NCI-H2107 treated with DMSO at 0.1 percent for 48 hours (cell line): Measurements from ENCODE around the gene WEE1.
"Not testable (repeated sequence)": the region's sequence is repeated elsewhere in the genome, so short reads cannot be mapped to it uniquely, and the experiment has no call there.

Experiments
- DNase-seq: peaks from one replicate; lab custom pipeline; 2025; ENCODE audit not compliant: unreplicated experiment; lab: John Stamatoyannopoulos, UW

Gene WEE1

GRCh38 chr11:9573052-9573774 is at the start of gene WEE1:
TSS of gene WEE1 (plus strand) at chr11:9573670. CDS start at chr11:9573934, 264 bp downstream.
- DNase-seq: peak; percentile 94

- no peak for DNase-seq
Observed at GRCh38 chr11:9524001-9524400, 49.5 kb upstream of the WEE1 start.

- DNase-seq: no peak
Observed at GRCh38 chr11:9525116-9525515, 48.4 kb upstream of the WEE1 start.

- no peak for DNase-seq
Observed at GRCh38 chr11:9527481-9528135, 45.9 kb upstream of the WEE1 start.

GRCh38 chr11:9528136-9528501 is 45.4 kb upstream of the WEE1 start:
- no peak for DNase-seq

DNA sequence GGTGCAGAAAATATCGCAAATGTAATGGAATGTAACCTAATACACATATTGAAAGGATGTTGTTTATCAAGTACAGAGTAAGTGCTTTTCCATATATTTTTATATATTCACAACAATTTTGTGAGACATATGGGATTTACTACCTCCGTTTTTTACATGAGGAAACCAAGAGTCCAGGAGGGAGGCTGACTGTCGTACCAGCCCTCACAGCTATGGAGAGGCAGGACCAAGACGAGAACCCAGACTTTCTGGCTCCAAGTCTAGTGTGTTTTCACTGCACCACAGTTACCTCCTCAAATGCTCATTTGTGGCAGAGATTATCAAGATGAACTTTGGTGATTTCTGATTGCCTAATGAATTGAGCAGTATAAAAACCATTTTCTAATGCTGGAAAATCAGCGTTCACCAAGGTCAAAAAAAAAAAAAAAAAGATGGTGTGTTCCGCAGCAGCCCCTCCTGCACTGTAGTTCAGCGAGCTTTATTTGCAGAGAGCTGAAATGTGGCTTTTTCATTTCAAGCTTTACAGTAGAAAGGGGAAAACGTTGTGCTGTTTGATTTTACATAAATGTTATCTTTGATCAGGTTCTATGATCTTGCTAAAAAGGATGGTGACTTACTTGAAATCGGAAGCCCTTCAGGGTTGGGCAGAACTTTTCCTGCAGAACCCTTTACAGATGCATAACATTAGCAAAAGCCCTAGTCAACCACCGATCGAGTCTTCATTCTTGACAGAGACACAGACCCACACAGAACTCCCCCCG is 44.7 kb upstream of the WEE1 start:
- DNase-seq: no peak

GRCh38 chr11:9529334-9529650 is 44.2 kb upstream of the WEE1 start:
- DNase-seq: no peak

DNA sequence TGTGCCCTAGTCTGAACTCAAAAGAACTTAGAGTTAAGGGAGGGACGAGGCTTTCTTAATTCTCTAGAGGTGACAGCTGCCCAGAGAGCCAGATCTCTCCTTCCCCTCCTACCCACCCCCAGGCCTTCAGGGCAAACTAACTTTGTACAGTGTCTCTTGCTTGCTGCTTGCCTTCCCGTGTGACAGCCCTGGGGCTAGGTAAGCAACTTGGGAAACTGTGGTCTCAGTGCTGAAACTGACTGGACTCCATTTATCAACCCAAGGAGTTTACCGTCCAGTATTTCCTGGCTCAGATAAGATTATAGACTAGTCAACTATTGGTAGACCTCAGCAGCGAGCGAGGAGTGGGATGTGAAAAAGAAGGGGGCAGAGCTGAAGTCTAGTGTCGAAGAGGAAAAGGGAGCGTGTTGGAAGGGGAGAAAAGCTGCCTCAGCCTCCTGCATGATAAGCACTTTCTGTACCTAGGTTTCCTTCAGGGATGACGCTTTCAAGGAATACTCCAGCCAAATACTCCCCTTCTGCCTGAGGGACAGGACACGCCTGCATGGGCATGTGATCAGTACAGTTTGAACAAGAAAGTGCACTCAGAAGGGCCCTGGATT is 43.3 kb upstream of the WEE1 start:
- no peak for DNase-seq

DNA sequence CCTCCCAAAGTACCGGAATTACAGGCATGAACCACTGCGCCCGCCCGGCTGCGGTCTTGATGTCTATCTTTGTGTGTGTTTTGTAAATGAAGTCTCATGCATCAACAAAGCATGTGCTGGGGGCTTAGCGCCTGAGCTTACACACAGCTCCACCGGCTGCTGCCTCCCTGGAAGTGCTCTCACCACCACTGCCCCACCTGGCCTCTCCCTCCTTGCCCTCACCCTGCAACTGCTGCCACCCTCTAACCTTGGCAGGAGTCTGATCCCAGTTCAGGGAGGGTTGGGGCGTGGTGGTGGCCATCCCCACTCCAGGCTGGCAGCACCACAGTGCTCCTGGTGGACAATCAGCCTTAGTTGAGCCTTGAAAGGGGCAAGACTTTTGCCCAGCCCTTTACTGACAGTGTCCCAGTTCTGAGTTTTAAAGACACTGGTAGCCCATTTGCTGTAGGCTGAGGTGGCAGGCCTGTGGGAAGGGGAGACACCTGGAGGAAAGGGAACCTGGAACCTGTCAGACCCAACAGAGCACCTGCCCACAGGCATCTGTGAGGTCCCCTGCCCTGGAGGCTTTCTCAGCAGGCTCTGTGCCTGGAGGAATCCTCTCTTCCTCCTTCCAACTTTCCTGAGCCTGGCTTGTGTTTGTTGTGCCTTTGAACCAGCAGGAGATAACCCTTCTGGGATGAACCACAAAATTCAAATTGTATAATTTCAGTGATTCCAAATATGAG is 42.4 kb upstream of the WEE1 start:
- DNase-seq: no peak

DNA sequence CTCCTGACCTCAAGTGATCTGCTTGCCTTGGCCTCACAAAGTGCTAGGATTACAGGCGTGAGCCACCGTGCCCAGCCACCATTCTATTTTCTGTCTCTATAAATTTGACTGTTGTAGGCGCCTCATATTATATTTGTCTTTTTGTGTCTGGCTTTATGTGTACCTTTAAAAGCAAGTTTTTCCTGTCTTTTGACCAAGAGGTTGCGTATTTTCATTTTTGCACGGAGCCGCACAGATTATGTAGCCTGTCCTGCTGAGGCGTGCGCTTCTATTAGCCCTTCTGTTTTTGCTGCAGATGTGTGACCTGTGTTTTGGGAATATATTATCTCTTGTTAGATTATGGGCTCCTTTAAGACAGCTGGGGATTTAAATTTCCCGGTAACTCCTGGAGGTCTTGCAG is 40.4 kb upstream of the WEE1 start:
- DNase-seq: no peak

DNA sequence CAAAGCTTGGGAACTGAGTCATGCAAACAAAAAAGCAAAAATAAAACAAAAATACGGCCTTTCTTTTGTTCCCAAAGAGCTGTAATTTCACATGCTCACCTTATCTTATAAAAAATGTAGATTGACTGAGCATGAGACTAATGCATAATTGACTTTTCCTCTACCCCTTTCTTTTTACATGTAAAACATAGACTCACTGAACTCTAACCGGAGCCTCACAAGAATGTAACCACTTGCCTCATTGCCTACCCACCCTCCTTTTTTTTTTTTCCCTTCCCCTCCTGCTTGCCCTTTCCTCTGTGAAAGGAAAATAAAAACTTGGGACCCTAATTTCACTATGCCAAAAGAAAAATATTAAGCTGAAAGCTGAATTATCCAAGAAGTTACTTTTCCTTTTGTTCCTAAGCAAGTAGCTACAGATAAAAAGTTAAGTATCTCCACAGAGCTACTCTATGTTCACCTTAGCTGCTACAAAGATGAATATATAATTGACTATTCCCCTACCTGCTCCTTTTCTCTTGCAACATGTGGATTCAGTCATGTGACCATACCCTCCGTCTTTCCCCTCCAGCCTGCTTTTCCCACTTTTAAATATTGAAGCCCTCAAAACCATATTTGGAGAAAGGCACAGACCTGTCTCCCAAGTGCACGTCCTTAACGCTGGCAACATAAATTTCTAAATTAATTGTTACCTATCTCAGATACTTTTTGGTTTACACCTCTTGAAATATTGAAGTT is 39.6 kb upstream of the WEE1 start:
- DNase-seq: no peak

DNA sequence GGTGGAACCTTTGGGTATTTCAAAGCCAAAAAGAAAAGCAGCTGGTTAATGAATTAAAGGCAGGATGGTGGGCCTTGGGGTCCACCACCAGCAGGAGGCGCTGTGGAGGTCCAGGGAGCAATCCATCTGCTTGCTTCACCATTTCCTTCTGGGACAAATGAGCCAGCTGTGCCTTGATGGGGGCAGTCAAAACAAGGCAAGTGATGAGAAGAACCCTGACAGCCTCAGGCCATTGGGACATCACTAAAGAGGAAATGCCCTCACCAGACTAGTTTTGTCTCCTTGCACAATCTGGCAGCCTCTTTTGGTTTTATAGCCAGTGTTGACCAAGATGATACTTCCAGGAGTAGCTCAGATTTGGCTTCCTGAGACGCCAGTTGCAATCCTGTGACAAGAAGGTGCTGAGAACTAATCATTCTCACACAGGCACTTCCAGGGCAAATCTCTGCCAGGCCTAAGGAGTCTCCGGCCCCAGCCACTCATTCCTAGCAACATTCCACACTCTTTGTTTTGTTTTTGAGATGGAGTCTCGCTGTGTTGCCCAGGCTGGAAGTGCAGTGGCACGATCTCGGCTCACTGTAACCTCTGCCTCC is 38.2 kb upstream of the WEE1 start:
- DNase-seq: no peak

DNA sequence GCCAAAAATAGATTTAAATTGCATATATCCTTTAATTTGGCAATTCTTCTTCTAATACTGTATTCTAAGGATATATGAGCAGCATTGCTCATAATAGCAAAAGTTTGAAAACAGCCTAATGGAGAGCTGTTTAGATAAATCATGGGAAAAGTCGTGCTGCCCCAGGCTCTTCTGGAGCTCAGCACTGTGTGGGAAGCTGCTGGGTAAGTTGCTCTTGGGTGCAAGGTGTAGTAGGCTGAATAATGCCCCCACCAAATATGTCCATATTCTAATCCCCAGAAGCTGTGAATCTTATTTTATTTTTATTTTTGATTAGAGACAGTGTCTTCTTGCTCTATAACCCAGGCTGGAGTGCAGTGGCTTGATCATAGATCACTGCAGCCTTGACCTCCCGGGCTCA is 34.9 kb upstream of the WEE1 start:
- no peak for DNase-seq

DNA sequence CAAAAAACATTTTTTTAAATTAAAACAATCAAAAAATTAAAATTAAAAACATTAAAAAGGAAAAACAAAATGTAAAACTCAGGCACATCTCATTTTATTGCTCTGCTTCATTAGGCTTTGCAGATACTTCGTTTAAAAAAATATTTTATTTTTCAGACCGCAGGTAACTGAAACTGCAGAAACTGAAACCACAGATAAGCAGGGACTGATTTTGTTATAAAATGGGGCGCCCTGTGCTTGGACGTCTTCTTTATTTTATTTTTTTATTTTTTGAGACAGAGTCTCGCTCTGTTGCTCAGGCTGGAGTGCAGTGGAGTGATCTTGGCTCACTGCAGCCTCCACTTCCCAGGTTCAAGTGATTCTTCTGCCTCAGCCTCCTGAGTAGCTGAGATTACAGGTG is 24.3 kb upstream of the WEE1 start:
- not testable (repeated sequence) for DNase-seq

GRCh38 chr11:9550191-9550628 is 23.3 kb upstream of the WEE1 start:
- no peak for DNase-seq

GRCh38 chr11:9561279-9561982 is 12.0 kb upstream of the WEE1 start:
- no peak for DNase-seq

DNA sequence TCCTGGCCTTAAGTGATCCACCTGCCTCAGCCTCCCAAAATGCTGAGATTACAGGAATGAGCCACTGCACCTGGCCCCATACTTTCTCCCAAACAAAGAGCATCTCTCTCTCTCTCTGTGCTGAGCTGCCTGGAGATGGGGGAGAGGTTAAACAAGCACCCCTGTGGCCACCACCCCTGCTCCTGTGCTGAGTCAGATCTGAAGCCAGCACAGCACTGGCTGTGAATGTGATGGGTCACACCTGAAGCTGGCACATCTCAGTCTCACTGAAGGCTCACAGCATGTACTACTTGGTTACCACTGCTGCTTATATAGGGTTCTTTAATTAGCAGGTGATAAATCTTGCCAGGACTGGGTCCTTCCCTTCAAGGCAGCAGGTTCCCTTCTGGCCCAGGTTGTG is 10.8 kb upstream of the WEE1 start:
- no peak for DNase-seq

DNA sequence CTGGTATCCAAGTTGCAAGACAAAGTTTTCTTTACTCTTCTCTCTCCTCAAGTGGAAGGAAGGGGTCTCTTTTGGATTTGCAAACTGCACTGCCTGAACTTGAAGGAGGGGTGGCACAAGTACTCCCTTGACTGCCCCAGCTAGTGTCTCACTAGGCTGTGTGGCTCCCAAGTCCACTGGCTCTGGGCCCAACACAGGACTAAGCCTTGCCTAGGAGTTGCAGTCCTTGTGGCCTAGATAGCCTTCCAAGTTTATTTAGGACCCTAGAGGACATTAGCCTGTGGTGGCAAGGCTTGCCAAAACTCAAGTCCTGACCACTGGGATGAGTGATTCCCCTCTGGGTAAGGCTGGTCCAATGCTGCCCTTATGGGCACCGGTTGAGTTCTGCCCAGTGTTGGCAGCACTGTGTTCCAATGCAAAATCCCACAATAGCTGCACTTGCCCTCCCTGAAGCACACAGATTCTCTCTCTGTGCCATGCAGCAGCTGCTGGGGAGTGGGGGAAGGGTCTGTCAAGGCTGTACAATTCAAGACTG is 10.2 kb upstream of the WEE1 start:
- no peak for DNase-seq
